HG02763 (cell line): ENCODE measurements around the gene REXO5.
"Not testable (repeated sequence)": the region's sequence is repeated elsewhere in the genome, so short reads cannot be mapped to it uniquely, and the experiment has no call there.

ENCODE experiments used
- ATAC-seq: cut with Tn5 transposase; IDR thresholded peaks from one replicate; pipeline ENCODE4 v1.9.1; 2021; ENCODE audit warnings: mild to moderate bottlenecking, moderate library complexity; ENCODE audit not compliant: unreplicated experiment

REXO5 gene

GRCh38 chr16:20847550-20847949, 41.2 kb downstream of the REXO5 start:
- no peak for ATAC-seq

- ATAC-seq: no peak
These were observed 43.5 kb downstream of the REXO5 start for GRCh38 chr16:20849589-20850390.

- no peak for ATAC-seq
These were observed 44.7 kb downstream of the REXO5 start for GRCh38 chr16:20850981-20851380.

- ATAC-seq: no peak
These were observed 45.3 kb downstream of the REXO5 start for GRCh38 chr16:20851601-20852000.

DNA sequence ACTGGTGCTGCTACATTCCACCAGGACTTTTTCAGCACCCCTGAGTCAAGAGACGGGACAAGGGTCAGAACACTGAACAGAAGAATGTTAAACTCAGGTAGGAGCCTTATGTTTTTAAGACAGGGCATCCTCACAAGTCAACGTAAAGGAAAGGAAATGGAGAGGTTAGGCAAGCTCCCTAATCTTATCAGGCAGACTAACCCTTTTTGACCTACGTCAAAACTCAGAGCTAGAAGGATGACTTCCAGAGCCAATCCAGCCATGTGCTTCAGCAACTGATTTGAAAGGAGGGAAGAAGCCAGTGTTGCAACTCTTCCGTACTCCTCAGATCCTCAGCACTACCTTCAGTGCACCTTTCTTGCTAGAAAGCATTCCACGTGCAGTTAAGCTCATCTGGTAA, 46.8 kb downstream of the REXO5 start:
- no peak for ATAC-seq

- ATAC-seq: no peak
These were observed 47.8 kb downstream of the REXO5 start for GRCh38 chr16:20853981-20854620.

DNA sequence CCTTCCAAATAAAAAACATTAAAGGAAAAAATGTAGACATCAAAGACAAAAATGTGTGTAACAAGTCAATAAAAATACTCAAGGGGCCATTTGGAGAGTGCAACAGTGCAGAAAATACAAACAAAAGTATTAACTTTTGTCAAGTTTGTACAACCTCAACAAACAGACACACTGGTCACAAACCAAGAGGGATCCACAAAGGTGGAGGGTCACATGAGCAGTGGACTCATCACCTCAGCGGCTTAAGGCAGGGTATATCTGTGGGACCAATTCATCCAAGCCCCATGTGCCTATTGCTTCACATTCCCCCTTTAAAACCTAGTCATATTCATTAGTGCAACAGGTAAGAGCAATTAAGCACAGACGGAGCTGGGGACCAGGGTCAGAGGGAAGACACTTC, 48.6 kb downstream of the REXO5 start:
- no peak for ATAC-seq

DNA sequence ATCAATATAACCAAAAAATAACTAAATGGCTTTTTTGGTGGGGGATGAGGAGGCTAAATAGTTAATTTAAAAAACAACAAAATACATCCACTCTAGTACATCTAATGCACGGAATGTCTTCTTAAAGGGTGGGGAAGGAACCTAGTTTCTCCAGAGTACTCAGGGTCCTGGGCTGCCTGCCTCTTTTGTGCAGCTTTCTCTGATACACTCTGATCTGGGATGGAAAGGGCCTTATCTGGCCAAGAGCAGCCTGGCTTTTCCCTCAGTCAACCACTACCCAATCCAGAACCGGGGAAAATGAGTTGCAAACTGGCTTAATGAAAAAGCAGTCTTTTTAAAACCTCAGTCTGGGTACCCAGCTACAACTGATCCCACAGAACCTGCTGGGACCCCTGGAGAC, 51.0 kb downstream of the REXO5 start:
- ATAC-seq: no peak

DNA sequence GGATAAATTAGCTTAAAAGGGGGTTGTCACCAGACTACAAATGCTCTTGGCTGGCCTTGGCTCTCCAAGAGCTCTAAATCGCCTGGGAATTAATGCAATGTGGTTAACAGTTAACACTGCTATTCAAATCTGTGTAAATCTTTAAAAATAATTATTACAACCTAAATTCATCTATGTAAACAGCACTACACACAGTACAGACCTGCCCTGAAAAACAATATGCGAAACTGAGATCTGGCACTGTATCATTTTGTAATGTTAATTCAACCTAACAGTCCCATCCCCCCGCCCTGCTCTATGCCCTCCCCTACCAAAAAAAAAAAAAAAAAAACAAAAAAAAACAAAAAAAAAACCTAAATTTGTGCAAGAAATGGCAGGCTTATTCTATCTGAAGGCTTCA, 52.9 kb downstream of the REXO5 start:
- ATAC-seq: no peak

GRCh38 chr16:20859699-20860098, 53.4 kb downstream of the REXO5 start:
- ATAC-seq: no peak

GRCh38 chr16:20860361-20860760, 54.0 kb downstream of the REXO5 start:
- ATAC-seq: no peak

DNA sequence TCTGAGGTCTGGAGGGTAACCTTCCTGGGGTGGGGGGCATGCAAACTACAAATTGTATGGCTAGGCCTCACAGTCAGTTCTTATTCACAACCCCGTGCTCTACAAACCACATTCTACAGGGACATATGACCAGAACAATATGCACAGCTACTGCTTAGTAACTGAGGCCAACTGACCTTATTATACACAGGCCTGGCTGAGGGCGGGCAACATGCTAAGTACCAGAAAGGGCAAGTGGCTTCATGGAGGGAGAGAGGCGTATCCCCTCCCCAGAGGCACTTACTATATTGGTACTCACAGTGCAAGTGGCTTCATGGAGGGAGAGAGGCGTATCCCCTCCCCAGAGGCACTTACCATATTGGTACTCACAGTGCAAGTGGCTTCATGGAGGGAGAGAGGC, 54.7 kb downstream of the REXO5 start:
- ATAC-seq: not testable (repeated sequence)

DNA sequence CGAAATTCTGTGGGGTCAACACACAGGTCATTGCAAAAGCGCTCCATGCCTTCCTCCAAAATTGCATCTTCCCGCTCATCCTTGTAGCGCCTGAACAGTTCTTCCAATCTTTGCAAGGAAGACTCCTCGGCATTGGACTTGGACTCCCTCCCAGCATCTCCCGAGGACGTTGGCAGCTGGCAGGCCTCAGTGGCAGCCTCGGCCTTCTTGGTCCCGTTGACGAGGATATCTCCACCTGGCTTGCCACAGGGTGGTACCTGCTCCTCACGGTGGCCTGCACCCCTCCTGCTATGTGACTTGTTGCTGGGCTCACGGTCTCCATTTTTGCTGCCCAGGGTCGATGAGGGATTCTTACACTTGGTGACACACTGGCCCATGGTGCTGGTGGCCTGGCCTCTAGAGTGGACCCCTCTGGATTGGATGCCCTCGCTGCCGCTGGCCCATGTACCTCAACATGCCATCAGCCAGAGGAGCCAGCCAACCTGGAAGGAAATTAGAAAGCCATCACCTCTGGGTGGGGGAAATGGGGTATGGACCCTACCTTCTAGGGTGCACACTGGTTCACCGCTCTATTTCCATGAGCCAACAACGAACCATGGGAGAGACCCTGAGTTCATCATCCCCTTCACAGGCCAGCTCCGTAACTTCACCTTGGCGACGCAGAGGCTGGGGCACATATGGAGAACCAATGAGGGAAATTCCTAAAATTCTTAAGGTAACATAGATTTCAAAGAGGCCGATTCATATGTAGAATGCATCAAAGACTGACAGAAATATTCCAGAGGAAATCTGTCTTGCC, 56.0 kb downstream of the REXO5 start:
- no peak for ATAC-seq

GRCh38 chr16:20864376-20864775, 58.0 kb downstream of the REXO5 start:
- ATAC-seq: not testable (repeated sequence)

GRCh38 chr16:20865420-20866131, 59.2 kb downstream of the REXO5 start:
- ATAC-seq: peak; percentile 62

GRCh38 chr16:20866145-20866772, 59.9 kb downstream of the REXO5 start:
- ATAC-seq: peak; percentile 9

DNA sequence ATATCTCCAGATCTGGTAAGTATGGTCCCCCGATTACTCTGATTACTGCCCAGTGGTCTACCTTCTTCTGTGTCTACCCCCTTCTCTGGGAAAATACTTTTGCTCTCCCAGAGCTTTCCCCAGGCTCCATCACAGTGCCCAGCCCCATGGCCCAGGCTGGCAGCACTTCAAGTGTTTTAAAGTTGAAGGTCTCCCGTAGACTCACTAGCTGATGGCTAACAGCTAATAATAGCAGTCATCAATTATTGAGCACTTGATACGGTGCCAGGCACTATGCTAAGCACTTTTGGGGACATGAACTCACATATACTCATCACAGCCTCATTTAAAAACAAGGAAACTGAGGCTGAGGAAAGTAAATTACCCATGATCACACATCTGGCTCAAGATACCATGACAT, 60.5 kb downstream of the REXO5 start:
- no peak for ATAC-seq

DNA sequence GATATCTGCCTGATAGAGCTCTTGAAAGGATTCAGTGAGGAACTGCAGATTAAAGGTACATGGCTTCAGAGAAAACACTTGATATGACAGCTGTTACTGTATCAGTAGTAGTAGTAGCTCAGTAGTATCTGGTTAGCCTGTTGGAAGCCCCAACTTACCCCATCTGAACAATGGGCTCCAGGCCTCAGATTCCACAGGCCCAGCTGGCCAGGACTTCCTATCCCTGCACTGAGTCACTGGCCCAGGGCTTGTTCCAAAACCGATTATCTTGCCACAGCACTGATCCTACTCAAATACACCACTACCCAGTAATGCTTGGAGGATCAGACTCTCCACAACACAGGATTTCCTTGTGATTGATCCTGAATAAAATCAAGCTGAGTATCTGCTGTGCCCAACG, 61.3 kb downstream of the REXO5 start:
- ATAC-seq: no peak

DNA sequence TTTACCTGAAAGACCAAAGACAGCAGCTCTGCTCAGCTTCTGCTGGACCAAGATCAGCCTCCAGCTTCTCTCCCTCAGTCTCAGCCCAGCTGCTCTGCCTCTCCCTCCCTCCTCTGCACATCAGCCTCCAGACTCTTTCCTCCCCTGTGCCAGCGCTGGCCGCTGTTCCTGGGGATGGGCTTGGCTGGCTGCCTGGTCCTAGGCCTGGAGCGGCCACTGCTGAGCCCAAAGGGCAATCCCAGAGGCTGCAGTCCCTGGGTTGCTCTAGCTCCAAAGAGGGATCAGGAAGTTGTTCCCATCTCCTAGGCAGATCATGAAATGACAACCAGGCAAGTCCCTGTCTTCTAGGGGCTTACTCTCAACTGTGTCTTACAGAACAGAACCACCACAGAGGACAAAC, 62.6 kb downstream of the REXO5 start:
- ATAC-seq: no peak

DNA sequence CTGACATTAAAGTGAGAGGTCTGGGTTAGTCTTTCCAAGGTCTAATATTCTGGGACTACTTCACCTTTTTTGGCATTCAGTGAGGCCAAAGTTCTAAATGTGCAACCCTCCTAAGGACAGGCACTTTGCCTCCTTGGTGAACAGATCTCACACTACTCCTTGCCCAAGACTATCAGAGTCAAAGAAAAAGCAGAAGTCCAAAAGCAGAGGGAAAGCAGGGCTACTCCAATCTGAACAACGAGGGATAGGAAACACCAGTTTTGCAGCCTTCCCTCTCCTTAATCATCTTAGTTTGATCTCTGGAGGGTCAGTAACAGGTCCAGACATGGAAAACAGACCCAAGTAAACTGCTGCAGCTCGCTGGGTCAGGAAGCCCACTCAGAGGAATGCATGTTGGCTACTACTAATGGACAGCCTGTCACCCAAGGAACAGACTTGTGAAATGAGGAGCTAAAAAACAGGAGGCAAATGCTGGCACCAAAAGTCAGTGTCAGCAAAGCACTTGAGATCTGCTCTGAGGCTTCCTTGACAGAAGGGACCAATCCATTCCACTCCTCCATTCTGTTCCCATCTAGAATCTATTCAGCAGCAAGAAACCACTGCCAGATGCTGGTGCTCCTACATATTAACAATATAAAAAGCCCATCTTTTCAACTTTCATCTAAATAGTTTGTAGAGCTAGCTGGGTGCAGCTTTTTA, 63.9 kb downstream of the REXO5 start:
- no peak for ATAC-seq
